ENCODE results near the gene PTBP3.

- TF ChIP-seq CTCF (conservative IDR thresholded peaks at IDR 0.05; ENCODE audit: low read length) (no peak), EZH2phosphoT487 (IDR thresholded peaks at IDR 0.05; ENCODE audit: borderline replicate concordance) (no peak)
Measured at GRCh38 chr9:112286926-112287325, 46.5 kb downstream of the PTBP3 start.

All from Loucy (cell line).